Astrocyte of the spinal cord (primary cell): ENCODE measurements around the gene CASR.
A peak's percentile ranks its signal among the peaks of the same experiment; 100 is the strongest.

Experiments
- DNase-seq: peaks from one replicate; pipeline ENCODE4 v3.0.0; 2011; ENCODE audit warnings: low read depth, low spot score
- H3K4me3 ChIP-seq: 2 replicates; pipeline ENCODE4 v1.5.1; 2011; ENCODE audit warnings: low read depth, mild to moderate bottlenecking, low read length, moderate library complexity
- CTCF ChIP-seq: IDR thresholded peaks from 2 replicates; pipeline ENCODE4 v1.5.1; 2012; ENCODE audit warnings: low read depth, mild to moderate bottlenecking, low read length, inconsistent platforms
- in situ Hi-C: cut with HindIII; loops from 2 replicates; pipeline ENCODE4 v1.10.0; 2017; ENCODE audit warnings: low sequenced_read_pairs

Gene CASR

GRCh38 chr3:122253581-122253980 lies 70.1 kb downstream of the CASR start:
- no peak for DNase-seq
- no peak overlapping the region for H3K4me3 ChIP-seq
- in situ Hi-C loops = no loop called here
- no peak for TF ChIP-seq CTCF

GRCh38 chr3:122255757-122256439 lies 72.4 kb downstream of the CASR start:
- no peak overlapping the region for H3K4me3 ChIP-seq
- in situ Hi-C loops = no loop called here
- TF ChIP-seq CTCF = no peak
- no peak for DNase-seq

GRCh38 chr3:122257644-122258364 lies 74.3 kb downstream of the CASR start:
- TF ChIP-seq CTCF = no peak
- no peak overlapping the region for H3K4me3 ChIP-seq
- in situ Hi-C loops = no loop called here
- DNase-seq = no peak

- in situ Hi-C loops = no loop called here
- TF ChIP-seq CTCF = peak; percentile 58
- peak; percentile 49 for DNase-seq
- no peak overlapping the region for H3K4me3 ChIP-seq
These were observed 75.4 kb downstream of the CASR start for GRCh38 chr3:122258757-122259371.

- no peak for DNase-seq
- no peak for TF ChIP-seq CTCF
- H3K4me3 ChIP-seq = no peak overlapping the region
- in situ Hi-C loops = no loop called here
These were observed 76.7 kb downstream of the CASR start for GRCh38 chr3:122260206-122260605.

GRCh38 chr3:122263058-122263457 lies 79.6 kb downstream of the CASR start:
- DNase-seq = no peak
- no peak for TF ChIP-seq CTCF
- in situ Hi-C loops = no loop called here
- H3K4me3 ChIP-seq = no peak overlapping the region
